AG10803 (cell line): ENCODE data around the gene AQP12B.

Source experiments
- DNase-seq: peaks from one replicate; pipeline ENCODE4 v3.0.0; 2010; ENCODE audit warnings: low read depth
- H3K4me3 ChIP-seq: 2 replicates; pipeline ENCODE4 v1.5.1; 2011; ENCODE audit warnings: mild to moderate bottlenecking, low read length, control low read depth
- TF ChIP-seq, protein P1 (sequence below): conservative IDR thresholded peaks from 2 replicates; pipeline ENCODE4 v1.5.1; 2011; ENCODE audit warnings: mild to moderate bottlenecking, low read length, control low read depth, inconsistent platforms

The AQP12B gene

GRCh38 chr2:240627736-240628506, 54.8 kb downstream of the AQP12B start:
- DNase-seq, result no peak
- H3K4me3 ChIP-seq, result no peak overlapping the region
- TF ChIP-seq, protein P1, sequence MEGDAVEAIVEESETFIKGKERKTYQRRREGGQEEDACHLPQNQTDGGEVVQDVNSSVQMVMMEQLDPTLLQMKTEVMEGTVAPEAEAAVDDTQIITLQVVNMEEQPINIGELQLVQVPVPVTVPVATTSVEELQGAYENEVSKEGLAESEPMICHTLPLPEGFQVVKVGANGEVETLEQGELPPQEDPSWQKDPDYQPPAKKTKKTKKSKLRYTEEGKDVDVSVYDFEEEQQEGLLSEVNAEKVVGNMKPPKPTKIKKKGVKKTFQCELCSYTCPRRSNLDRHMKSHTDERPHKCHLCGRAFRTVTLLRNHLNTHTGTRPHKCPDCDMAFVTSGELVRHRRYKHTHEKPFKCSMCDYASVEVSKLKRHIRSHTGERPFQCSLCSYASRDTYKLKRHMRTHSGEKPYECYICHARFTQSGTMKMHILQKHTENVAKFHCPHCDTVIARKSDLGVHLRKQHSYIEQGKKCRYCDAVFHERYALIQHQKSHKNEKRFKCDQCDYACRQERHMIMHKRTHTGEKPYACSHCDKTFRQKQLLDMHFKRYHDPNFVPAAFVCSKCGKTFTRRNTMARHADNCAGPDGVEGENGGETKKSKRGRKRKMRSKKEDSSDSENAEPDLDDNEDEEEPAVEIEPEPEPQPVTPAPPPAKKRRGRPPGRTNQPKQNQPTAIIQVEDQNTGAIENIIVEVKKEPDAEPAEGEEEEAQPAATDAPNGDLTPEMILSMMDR, result no peak

DNA sequence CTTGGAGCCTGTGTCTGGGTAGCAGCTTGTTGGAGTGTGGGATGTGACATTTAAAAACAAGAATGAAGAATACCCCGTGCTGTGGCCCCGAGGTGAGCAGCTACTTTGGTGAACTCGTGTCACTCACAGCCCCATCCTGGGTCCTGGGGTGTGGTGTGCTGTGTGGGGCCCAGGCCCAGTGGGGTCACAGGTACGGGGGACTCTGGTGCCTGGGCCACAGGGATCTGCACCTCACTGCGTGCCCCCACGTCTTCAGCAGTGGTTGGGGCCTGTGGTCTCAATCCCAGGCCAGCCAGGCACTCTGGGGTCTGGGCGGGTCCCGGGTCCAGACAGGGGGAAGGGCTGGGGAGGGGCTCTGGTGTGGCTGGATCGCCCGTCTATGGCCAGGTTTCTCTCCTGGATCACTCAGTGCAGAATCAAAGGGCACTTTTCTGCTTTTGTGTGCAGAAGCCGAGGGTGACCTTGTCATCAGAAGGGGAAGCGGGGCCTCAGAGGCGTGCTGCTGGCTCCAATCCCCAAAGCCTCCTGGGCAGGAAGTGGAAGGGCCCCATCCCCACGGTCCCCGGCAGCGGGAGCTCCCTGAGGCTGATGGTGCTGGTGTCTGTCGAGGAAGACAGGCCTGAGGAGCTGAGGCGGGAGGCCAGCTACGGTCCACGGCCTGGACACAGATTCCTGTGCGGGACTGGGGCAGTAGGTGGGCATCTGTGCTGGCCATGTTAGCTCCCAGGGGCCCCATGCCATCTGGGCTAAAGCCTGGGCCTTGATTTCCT, 56.0 kb downstream of the AQP12B start:
- TF ChIP-seq, protein P1, result no peak
- H3K4me3 ChIP-seq, result no peak overlapping the region
- no peak for DNase-seq
